SK-N-SH treated with all-trans-retinoic acid at 6 μM for 48 hours (cell line): ENCODE measurements around the gene KRTAP10-2.

Source experiments
- ATAC-seq: fragments of 200-7000 bp; cut with Tn5 transposase; 3 replicates; pipeline ENCODE4 v1.9.1; 2020; ENCODE audit warnings: mild to moderate bottlenecking, moderate library complexity
- ARNTL ChIP-seq: fragments of 450-650 bp; formaldehyde crosslinking; IDR thresholded peaks from 2 replicates; pipeline ENCODE4 v1.5.0; 2020; ENCODE audit warnings: low read depth, mild to moderate bottlenecking, moderate library complexity, borderline replicate concordance
- BACH2 ChIP-seq: fragments of 250-450 bp; sonication (Bioruptor Pico); IDR thresholded peaks from 2 replicates; pipeline ENCODE4 v1.9.0; 2021; ENCODE audit warnings: mild to moderate bottlenecking, borderline replicate concordance
- CREB5 ChIP-seq: fragments of 250-450 bp; sonication (Bioruptor Pico); IDR thresholded peaks from 2 replicates; pipeline ENCODE4 v1.5.1; 2020; ENCODE audit warnings: low read depth, mild to moderate bottlenecking, moderate library complexity
- CSDC2 ChIP-seq: fragments of 250-450 bp; sonication (Bioruptor Pico); IDR thresholded peaks from 2 replicates; pipeline ENCODE4 v1.5.0; 2020; ENCODE audit warnings: mild to moderate bottlenecking, moderate library complexity
- CSRNP3 ChIP-seq: fragments of 250-450 bp; sonication (Bioruptor Pico); IDR thresholded peaks from 2 replicates; pipeline ENCODE4 v1.5.1; 2021; ENCODE audit warnings: mild to moderate bottlenecking, moderate library complexity
- ESRRG ChIP-seq: fragments of 250-450 bp; sonication (Bioruptor Pico); IDR thresholded peaks from 2 replicates; pipeline ENCODE4 v1.6.1; 2021; ENCODE audit warnings: mild to moderate bottlenecking
- GLIS3 ChIP-seq: fragments of 250-450 bp; sonication (Bioruptor Pico); IDR thresholded peaks from 2 replicates; pipeline ENCODE4 v1.5.0; 2020; ENCODE audit warnings: mild to moderate bottlenecking, moderate library complexity
- ISL1 ChIP-seq: fragments of 250-450 bp; sonication (Bioruptor Pico); IDR thresholded peaks from 2 replicates; pipeline ENCODE4 v2.1.2; 2022; ENCODE audit warnings: mild to moderate bottlenecking, moderate library complexity
- OSR1 ChIP-seq: fragments of 250-450 bp; sonication (Bioruptor Pico); IDR thresholded peaks from 2 replicates; pipeline ENCODE4 v1.8.0; 2022; ENCODE audit warnings: moderate library complexity, mild to moderate bottlenecking, inconsistent platforms
- POU6F1 ChIP-seq: fragments of 250-450 bp; sonication (Bioruptor Pico); IDR thresholded peaks from 2 replicates; pipeline ENCODE4 v1.8.0; 2021; ENCODE audit warnings: low read depth, mild to moderate bottlenecking, moderate library complexity, borderline replicate concordance
- PPARA ChIP-seq: fragments of 250-450 bp; sonication (Bioruptor Pico); IDR thresholded peaks from 2 replicates; pipeline ENCODE4 v1.5.0; 2020; ENCODE audit warnings: mild to moderate bottlenecking, borderline replicate concordance
- RARB ChIP-seq: fragments of 250-450 bp; sonication (Bioruptor Pico); IDR thresholded peaks from 2 replicates; pipeline ENCODE4 v1.8.0; 2021; ENCODE audit warnings: mild to moderate bottlenecking, moderate library complexity
- TCF4 ChIP-seq: fragments of 250-450 bp; sonication (Bioruptor Pico); IDR thresholded peaks from 2 replicates; pipeline ENCODE4 v1.8.0; 2021; ENCODE audit warnings: mild to moderate bottlenecking, moderate library complexity, borderline replicate concordance
- TOX ChIP-seq: fragments of 250-450 bp; sonication (Bioruptor Pico); IDR thresholded peaks from 2 replicates; pipeline ENCODE4 v1.8.0; 2021; ENCODE audit warnings: mild to moderate bottlenecking, moderate library complexity, borderline replicate concordance
- TSHZ2 ChIP-seq: fragments of 250-450 bp; sonication (Bioruptor Pico); IDR thresholded peaks from 2 replicates; pipeline ENCODE4 v1.5.0; 2020; ENCODE audit warnings: mild to moderate bottlenecking, moderate library complexity
- ZC3H10 ChIP-seq: fragments of 250-450 bp; sonication (Bioruptor Pico); IDR thresholded peaks from 2 replicates; pipeline ENCODE4 v1.5.1; 2021; ENCODE audit warnings: mild to moderate bottlenecking, moderate library complexity
- ZFP3 ChIP-seq: fragments of 250-450 bp; sonication (Bioruptor Pico); IDR thresholded peaks from 2 replicates; pipeline ENCODE4 v1.5.0; 2020; ENCODE audit warnings: mild to moderate bottlenecking, moderate library complexity
- ZFP30 ChIP-seq: fragments of 450-650 bp; formaldehyde crosslinking; IDR thresholded peaks from 2 replicates; pipeline ENCODE4 v1.5.0; 2022; ENCODE audit warnings: mild to moderate bottlenecking, moderate library complexity
- ZNF565 ChIP-seq: fragments of 450-650 bp; formaldehyde crosslinking; conservative IDR thresholded peaks from 2 replicates; pipeline ENCODE4 v1.5.0; 2020; ENCODE audit warnings: low read depth, mild to moderate bottlenecking, moderate library complexity
- ZNF70 ChIP-seq: fragments of 450-650 bp; formaldehyde crosslinking; IDR thresholded peaks from 2 replicates; pipeline ENCODE4 v1.5.0; 2020; ENCODE audit warnings: mild to moderate bottlenecking, moderate library complexity
- ZNF8 ChIP-seq: fragments of 450-650 bp; formaldehyde crosslinking; IDR thresholded peaks from 2 replicates; pipeline ENCODE4 v1.5.0; 2020; ENCODE audit warnings: mild to moderate bottlenecking, moderate library complexity

The KRTAP10-2 gene

GRCh38 chr21:44598061-44598460 lies 46.8 kb upstream of the KRTAP10-2 start:
- TF ChIP-seq CSRNP3 (no peak), PPARA (CRISPR knock-in tag) (no peak), CREB5 (CRISPR knock-in tag) (no peak), ISL1 (CRISPR knock-in tag) (no peak), ZFP3 (no peak), ESRRG (CRISPR knock-in tag) (no peak), ARNTL (CRISPR knock-in tag) (no peak), ZFP30 (CRISPR knock-in tag) (no peak)
- TF ChIP-seq, all 23 proteins: peak for 0
- no peak for ATAC-seq

GRCh38 chr21:44596068-44596725 lies 44.9 kb upstream of the KRTAP10-2 start:
- ATAC-seq = no peak
- TF ChIP-seq PPARA (CRISPR knock-in tag) (no peak), RARB (CRISPR knock-in tag) (no peak), ZFP30 (CRISPR knock-in tag) (no peak), CSRNP3 (no peak), TOX (CRISPR knock-in tag) (no peak), GLIS3 (CRISPR knock-in tag) (no peak), ZFP3 (no peak), ZNF70 (CRISPR knock-in tag) (no peak), ESRRG (CRISPR knock-in tag) (no peak), ZNF565 (no peak), ARNTL (CRISPR knock-in tag) (no peak), ZNF8 (no peak), CREB5 (CRISPR knock-in tag) (no peak), TSHZ2 (no peak), POU6F1 (CRISPR knock-in tag) (no peak), BACH2 (CRISPR knock-in tag) (no peak), OSR1 (CRISPR knock-in tag) (no peak), TCF4 (CRISPR knock-in tag) (no peak), ISL1 (CRISPR knock-in tag) (no peak), CSDC2 (no peak)

- no peak for ATAC-seq
- TF ChIP-seq CSDC2 (no peak), CSRNP3 (no peak), TSHZ2 (no peak), OSR1 (CRISPR knock-in tag) (no peak), TCF4 (CRISPR knock-in tag) (no peak), ZNF565 (no peak), ZC3H10 (CRISPR knock-in tag) (no peak), ESRRG (CRISPR knock-in tag) (no peak)
Observed at GRCh38 chr21:44595524-44595923, 44.2 kb upstream of the KRTAP10-2 start.
